Fibroblast of skin of abdomen (primary cell): ENCODE data around the gene PRDM13.
"Not testable (repeated sequence)": the region's sequence is repeated elsewhere in the genome, so short reads cannot be mapped to it uniquely, and the experiment has no call there.

Experiments used
- DNase-seq: peaks from one replicate; pipeline ENCODE4 v3.0.0-alpha.2; 2013

The PRDM13 gene

DNA sequence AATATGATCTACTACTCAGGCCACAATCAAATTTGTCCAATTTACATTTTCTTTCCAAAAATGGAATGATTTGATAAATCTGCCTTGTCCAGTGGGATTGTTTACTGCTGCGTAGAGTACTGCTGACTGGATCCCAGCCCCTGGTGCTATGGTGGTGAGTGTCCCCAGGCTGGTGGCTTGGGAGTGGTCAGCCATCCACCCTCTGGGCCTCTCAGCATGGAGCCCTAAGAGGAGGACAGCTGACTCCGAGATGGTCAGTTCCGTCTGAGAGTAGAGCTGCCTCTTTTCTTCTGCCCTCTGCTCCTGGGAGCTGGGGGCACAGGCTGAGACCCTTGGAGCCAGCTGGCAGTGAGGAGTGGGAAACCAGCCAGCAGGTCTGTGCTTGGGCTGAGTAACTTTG, 22.7 kb downstream of the PRDM13 start:
- DNase-seq: no peak

DNA sequence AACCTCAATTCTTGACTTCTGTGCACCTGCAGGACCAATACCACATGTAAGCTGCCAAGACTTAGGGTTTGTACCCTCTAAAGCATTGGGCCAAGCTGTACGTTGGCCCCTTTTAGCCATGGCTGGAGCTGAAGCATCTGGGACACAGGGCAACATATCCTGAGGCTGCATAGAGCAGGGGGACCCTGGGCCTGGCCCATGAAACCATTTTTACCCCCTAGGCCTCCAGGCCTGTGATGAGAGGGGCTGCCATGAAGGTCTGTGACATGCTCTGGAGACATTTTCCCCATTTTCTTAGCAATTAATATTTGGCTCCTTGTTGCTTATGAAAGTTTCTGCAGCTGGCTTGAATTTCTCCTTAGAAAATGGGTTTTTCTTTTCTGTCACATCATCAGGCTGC, 31.0 kb downstream of the PRDM13 start:
- DNase-seq: no peak

DNA sequence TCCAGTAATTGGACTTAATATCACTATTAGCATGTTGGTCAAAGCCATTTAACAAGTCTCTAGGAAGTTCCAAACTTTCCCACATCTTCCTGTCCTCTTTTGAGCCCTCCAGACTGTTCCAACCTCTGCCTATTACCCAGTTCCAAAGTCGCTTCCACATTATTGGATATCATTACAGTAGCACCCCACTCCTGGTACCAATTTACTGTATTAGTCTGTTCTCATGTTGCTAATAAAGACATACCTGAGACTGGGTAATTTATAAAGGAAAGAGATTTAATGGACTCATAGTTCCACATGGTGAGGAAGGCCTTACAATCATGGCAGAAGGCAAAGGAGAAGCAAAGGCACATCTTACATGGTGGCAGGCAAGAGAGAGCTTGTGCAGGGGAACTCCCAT, 31.7 kb downstream of the PRDM13 start:
- not testable (repeated sequence) for DNase-seq

DNA sequence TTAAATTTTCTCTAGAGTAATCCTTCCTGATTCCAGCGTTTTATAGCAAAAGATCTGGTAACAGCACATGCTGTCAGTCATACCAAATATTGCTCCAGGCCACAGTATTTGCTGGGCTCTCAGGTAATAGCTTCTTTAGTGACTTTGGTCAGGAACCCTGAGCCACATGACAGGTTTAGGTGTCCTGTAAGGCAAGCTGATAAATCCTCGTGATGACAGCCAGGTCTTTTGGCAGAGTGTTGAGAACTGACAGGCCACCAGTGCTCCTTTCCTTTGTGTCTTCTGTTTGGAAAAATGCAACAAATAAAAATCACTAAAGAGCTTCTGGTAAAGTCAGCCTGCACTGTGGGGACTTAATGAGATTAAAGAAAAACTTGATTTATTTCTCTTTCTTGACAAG, 34.6 kb downstream of the PRDM13 start:
- no peak for DNase-seq

DNA sequence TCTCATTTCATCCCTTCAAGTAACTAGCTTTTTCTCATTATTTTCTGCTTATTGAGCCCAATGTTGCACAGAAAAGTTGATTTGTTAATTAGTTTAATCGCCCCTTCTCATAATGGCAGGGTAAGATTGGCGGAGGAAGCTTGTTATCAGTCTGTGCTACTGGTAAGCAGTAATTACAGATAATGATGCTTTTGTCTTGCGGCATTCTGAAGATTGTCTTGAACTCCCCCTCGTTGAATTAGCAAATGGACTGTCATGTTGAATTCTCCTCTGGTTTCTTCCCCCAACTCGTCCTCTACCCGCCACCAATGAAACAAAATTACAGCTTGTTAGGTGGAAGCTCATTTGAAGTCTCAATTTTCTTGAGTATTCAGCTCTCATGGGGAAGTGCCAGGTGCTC, 39.4 kb downstream of the PRDM13 start:
- no peak for DNase-seq

DNA sequence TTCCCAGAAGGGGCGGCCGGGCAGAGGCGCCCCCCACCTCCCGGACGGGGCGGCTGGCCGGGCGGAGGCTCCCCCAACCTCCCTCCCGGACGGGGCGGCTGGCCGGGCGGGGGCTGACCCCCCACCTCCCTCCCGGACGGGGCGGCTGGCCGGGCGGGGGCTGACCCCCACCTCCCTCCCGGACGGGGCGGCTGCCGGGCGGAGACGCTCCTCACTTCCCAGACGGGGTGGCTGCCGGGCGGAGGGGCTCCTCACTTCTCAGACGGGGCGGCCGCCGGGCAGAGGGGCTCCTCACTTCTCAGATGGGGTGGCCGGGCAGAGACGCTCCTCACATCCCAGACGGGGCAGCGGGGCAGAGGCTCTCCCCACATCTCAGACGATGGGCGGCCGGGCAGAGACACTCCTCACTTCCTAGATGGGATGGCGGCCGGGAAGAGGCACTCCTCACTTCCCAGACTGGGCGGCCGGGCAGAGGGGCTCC, 43.5 kb downstream of the PRDM13 start:
- not testable (repeated sequence) for DNase-seq

DNA sequence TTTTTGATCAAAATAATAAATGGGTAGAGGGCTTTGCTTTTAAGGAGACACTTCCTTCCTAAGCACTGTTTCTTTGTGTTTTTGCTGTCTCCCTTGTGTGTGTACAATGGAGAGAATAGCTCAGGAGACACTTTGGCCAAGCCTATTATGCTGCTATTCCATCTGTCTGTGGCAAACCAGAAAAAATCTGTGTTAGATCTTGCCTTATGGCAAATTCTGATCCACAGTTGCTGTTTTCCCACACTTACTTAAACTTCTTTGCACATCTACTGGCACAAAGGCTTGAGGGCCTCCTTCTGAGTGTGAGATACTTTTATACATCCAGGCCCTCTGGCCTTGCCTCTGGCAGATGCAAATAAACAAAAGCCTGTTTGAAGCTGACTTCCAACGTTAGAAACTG, 53.6 kb downstream of the PRDM13 start:
- DNase-seq: no peak

DNA sequence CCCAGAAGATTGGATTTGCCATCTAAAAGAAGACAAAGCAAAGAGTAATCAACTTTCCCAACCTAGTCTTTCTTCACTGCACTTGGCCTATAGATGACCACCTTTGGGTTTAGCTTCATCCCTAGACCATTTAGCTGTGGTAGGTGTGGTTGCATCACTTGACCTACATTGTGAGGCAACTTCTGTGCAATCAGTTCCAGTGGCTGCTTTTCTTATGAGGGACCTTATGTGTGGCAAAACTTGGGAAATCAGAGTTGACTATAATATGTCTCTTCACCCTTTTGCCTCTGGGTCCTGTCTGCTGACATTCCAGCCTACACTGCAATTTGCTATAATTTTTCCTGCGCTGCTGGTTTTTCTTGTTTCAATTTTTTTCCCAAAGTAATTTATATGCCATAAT, 55.2 kb downstream of the PRDM13 start:
- no peak for DNase-seq

DNA sequence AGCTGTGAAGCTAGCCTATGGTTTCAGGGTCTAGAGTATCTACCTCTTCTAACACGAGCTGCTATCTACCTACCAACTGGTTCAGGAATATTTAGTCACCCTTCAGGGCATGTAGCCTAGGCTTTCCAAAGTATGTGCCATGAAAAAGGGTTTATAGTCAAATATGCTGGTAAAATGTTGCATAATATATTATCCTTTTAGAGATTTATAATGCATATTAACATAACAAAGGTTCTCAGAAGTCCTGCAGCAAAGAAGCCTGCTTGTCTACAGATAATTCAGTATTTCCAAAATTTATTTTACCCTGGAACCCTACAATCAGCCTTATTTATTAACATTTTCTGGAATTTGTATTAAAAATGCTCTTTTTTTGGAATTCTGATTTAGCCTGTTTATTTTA, 56.0 kb downstream of the PRDM13 start:
- no peak for DNase-seq
